Upper lobe of left lung (tissue), 4 donors: ENCODE measurements around the gene S1PR5.

Source experiments
- CTCF ChIP-seq, 6 experiments: fragments of 450-650 bp in 4 of 6; fragments of 200-600 bp in 2 of 6; sonication (generic) in 2 of 6; IDR thresholded peaks; one replicate each; pipeline ENCODE4 v1.5.1; 2016 to 2019; ENCODE audit warnings: antibody characterized with exemption in 6 of 6
- EP300 ChIP-seq, 4 donors: sonication (generic); formaldehyde crosslinking; IDR thresholded peaks; one replicate each; pipeline ENCODE4 v1.5.1; 2017; ENCODE audit warnings: antibody characterized with exemption in 4 of 4, control low read depth in 2 of 4
- POLR2A ChIP-seq, 4 donors: fragments of 450-650 bp; IDR thresholded peaks; one replicate each; pipeline ENCODE4 v1.5.1; 2016 to 2017; ENCODE audit warnings: antibody characterized with exemption in 4 of 4, mild to moderate bottlenecking in 2 of 4
- POLR2AphosphoS5 ChIP-seq, 2 donors: sonication (generic); formaldehyde crosslinking; IDR thresholded peaks; one replicate each; pipeline ENCODE4 v1.5.1; 2017; ENCODE audit warnings: antibody characterized with exemption in 2 of 2

DNA sequence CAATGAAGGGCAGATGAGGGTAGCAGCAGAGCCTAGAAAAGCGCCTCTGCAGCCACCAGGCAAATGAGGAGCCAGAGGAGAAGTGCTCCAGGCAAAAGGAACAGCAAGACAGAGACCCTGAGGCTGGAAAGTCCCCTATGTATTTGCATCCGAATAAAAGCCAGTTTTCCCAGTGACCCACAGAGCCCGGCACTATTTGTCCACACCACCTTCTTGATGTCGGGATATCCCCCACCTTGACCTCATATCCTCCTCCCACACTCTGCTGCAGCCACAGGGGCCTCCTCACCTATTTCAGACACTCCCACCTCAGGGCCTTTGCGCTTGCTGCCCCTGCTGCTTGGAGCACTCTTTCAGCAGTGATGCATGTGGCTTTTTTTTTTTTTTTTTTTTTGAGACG lies 33.1 kb upstream of the S1PR5 start:
- TF ChIP-seq POLR2A (IDR thresholded peaks at IDR 0.05) (no peak), CTCF (IDR thresholded peaks at IDR 0.05) (no peak), POLR2AphosphoS5 (IDR thresholded peaks at IDR 0.05) (no peak), EP300 (IDR thresholded peaks at IDR 0.05) (no peak)
